A549 treated with DMSO at 1 μM for 4 hours (cell line): ENCODE results near the gene SMIM7. TPM values are rescaled to one million over a fixed set of nuclear protein-coding genes. Genes with fewer than 3 reads are reported as not detected.

Experiments used
- total RNA-seq: library from RNA; stranded (reverse); fragments of 200-300 nt; extraction: Qiagen RNA extraction; gene quantifications from 5 replicates; pipeline ENCODE4 v1.2.3, GENCODE V29; 2022; ENCODE audit warnings: low read depth

The SMIM7 gene
- total RNA-seq, result 66.7 to 75.4 TPM (median 74.2 TPM) in 5 replicates

DNA sequence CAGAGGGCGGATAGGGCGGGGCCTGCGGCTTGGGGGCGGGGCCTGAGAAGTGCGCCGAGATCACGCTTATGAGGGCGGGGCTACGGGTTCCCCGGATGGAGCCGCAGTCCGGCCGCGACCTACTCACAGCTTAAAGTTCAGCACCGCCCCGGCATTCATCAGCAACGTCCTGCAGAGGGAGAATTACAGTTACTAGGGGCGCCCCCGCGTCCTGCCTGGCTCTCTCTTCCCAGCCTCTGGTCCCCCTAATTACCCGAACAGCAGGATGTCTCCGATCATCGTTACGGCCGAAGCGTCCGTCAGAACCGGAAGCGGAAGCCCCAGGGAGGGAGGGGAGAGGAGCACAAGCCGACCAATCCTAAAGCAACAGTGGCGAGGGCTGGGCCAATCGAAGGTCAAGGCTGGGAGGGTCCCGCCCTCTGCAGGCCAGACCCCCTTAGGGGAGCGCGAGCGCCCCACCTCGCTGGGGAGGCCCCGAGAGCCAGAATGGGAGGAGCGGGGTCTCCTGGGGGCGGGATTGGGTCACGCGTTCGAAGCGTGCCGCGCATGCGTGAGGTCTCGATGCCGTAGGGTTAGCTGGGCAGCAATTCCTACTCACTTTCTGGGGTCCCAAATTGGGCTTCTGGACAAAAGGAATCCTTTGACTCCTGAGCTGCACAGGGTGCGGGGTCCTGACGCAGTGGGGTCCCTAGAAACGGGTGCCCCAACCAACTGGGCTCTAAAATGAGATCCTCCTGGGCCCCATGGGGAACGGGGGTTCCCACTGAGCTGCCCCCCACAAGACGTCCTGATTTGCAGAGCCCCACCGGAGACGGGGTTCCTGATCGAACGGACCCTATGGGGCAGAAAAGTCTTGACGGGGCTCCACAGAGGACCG lies at the start of gene SMIM7:
TSS of gene SMIM7 (minus strand) at position 313 of the 877 bp plus-strand sequence. CDS start at position 279, 34 bp downstream.

GRCh38 chr19:16660763-16661479 lies 977 bp upstream of the SMIM7 start, which contains the start of gene TMEM38A:
TSS of gene TMEM38A (plus strand) at chr19:16661139. CDS start at chr19:16661218, 79 bp downstream.

GRCh38 chr19:16628183-16628983 lies 31.6 kb downstream of the SMIM7 start, which contains the start of gene MED26:
TSS of gene MED26 (minus strand) at chr19:16628204. CDS start at chr19:16627943, 261 bp downstream.

Other genes with a start within 250 kb of the SMIM7 start
- gene EPS15L1, start 188.2 kb downstream of the SMIM7 start, total RNA-seq, result 15.2 to 17.1 TPM (median 15.6 TPM) in 5 replicates
- 0.07 TPM in 1 of 5 replicates, not detected in the others for gene CALR3, start 164.0 kb downstream of the SMIM7 start, total RNA-seq
- 1.8 to 3.5 TPM (median 3.1 TPM) in 5 replicates for gene C19orf44, start 163.8 kb downstream of the SMIM7 start, total RNA-seq
- gene CHERP, start 117.7 kb downstream of the SMIM7 start, total RNA-seq, result 28.3 to 36.4 TPM (median 33.2 TPM) in 5 replicates
- gene SLC35E1, start 87.7 kb downstream of the SMIM7 start, total RNA-seq, result 20.0 to 22.8 TPM (median 22.0 TPM) in 5 replicates
- gene MED26, start 31.9 kb downstream of the SMIM7 start, total RNA-seq, result 4.4 to 5.6 TPM (median 5.3 TPM) in 5 replicates
- 1.3 to 1.7 TPM (median 1.4 TPM) in 5 replicates for gene TMEM38A, start 995 bp upstream of the SMIM7 start, total RNA-seq
- gene NWD1, start 59.7 kb upstream of the SMIM7 start, total RNA-seq, result not detected in 5 replicates
- 15.7 to 23.3 TPM (median 22.4 TPM) in 5 replicates for gene SIN3B, start 169.3 kb upstream of the SMIM7 start, total RNA-seq
- not detected in 5 replicates for gene F2RL3, start 228.9 kb upstream of the SMIM7 start, total RNA-seq